PC-3 (cell line): ENCODE results near the gene CALHM6. TPM values are rescaled to one million over a fixed set of nuclear protein-coding genes. Genes with fewer than 3 reads are reported as not detected.

ENCODE experiments used
- ATAC-seq: fragments of 200-7000 bp; cut with Tn5 transposase; 2 replicates; pipeline ENCODE4 v1.9.1; 2020; ENCODE audit warnings: mild to moderate bottlenecking, moderate library complexity
- BruUV-seq: library from RNA; stranded (reverse); fragments of 400-500 nt; replicated peaks from 2 replicates; lab custom pipeline; 2021; lab: Mats Ljungman, UMichigan
- CTCF ChIA-PET: fragments of 300-600 bp; sonication (Branson Sonifier 250); formaldehyde crosslinking; loops from one replicate; lab custom pipeline; 2022; ENCODE audit warnings: antibody characterized with exemption; lab: Charles Lee
- POLR2A ChIA-PET: fragments of 300-600 bp; sonication (Branson Sonifier 250); formaldehyde crosslinking; loops from one replicate; lab custom pipeline; 2022; ENCODE audit warnings: antibody characterized with exemption; ENCODE audit not compliant: unreplicated experiment; lab: Charles Lee
- DNase-seq: peaks from one replicate; pipeline ENCODE4 v3.0.0-alpha.2; 2015
- H2AFZ ChIP-seq: fragments of 300-600 bp; sonication (generic); 2 replicates; pipeline ENCODE4 v1.6.0; 2016; ENCODE audit warnings: antibody characterized with exemption, low read length
- H3F3A ChIP-seq: fragments of 300-600 bp; sonication (generic); one replicate; pipeline ENCODE4 v1.6.0; 2017; ENCODE audit warnings: antibody characterized with exemption, low read length, control low read depth, mild to moderate bottlenecking; ENCODE audit not compliant: unreplicated experiment
- H3K27ac ChIP-seq: fragments of 300-600 bp; sonication (generic); 2 replicates; pipeline ENCODE4 v1.5.1; 2016; ENCODE audit warnings: mild to moderate bottlenecking, low read length
- H3K27me3 ChIP-seq: fragments of 300-600 bp; sonication (generic); 2 replicates; pipeline ENCODE4 v1.6.1; 2016; ENCODE audit warnings: low read length, mixed read lengths
- H3K36me3 ChIP-seq: fragments of 300-600 bp; sonication (generic); 2 replicates; pipeline ENCODE4 v1.6.1; 2016; ENCODE audit warnings: low read depth, mixed run types, low read length, mixed read lengths
- H3K4me1 ChIP-seq: fragments of 300-600 bp; sonication (generic); 2 replicates; pipeline ENCODE4 v1.5.1; 2016; ENCODE audit warnings: low read length; ENCODE audit not compliant: insufficient read depth
- H3K4me2 ChIP-seq: fragments of 300-600 bp; sonication (generic); 2 replicates; pipeline ENCODE4 v1.6.0; 2016; ENCODE audit warnings: low read length
- H3K4me3 ChIP-seq: fragments of 300-600 bp; sonication (generic); 2 replicates; pipeline ENCODE4 v1.5.1; 2016; ENCODE audit warnings: mild to moderate bottlenecking, low read length, mixed read lengths
- H3K79me2 ChIP-seq: fragments of 300-600 bp; sonication (generic); 2 replicates; pipeline ENCODE4 v1.6.1; 2017; ENCODE audit warnings: low read length, mixed read lengths
- H3K9ac ChIP-seq: fragments of 300-600 bp; sonication (generic); 2 replicates; pipeline ENCODE4 v1.6.0; 2016; ENCODE audit warnings: mild to moderate bottlenecking, low read length
- H3K9me2 ChIP-seq: fragments of 300-600 bp; sonication (generic); replicated peaks from 2 replicates; pipeline ENCODE4 v1.6.1; 2016; ENCODE audit warnings: mixed run types, low read length, mixed read lengths
- H3K9me3 ChIP-seq: fragments of 300-600 bp; sonication (generic); 2 replicates; pipeline ENCODE4 v1.6.1; 2016; ENCODE audit warnings: low read length, mixed read lengths
- H4K20me1 ChIP-seq: fragments of 300-600 bp; sonication (generic); 2 replicates; pipeline ENCODE4 v1.6.1; 2016; ENCODE audit warnings: low read length, mixed read lengths
- CTCF ChIP-seq: fragments of 300-600 bp; sonication (generic); conservative IDR thresholded peaks from 2 replicates; pipeline ENCODE4 v1.5.1; 2017; ENCODE audit warnings: antibody characterized with exemption, low read depth, mild to moderate bottlenecking, low read length
- EZH2 ChIP-seq: fragments of 300-600 bp; sonication (generic); IDR thresholded peaks from one replicate; pipeline ENCODE4 v1.6.1; 2017; ENCODE audit warnings: antibody characterized with exemption, mild to moderate bottlenecking, low read length; ENCODE audit not compliant: unreplicated experiment
- EZH2phosphoT487 ChIP-seq: fragments of 300-600 bp; sonication (generic); IDR thresholded peaks from 2 replicates; pipeline ENCODE4 v1.6.1; 2018; ENCODE audit warnings: mild to moderate bottlenecking, antibody characterized with exemption, low read length, borderline replicate concordance
- intact Hi-C: fragments of 100-400 bp; cut with micrococcal nuclease; formaldehyde crosslinking; loops from 2 replicates; pipeline ENCODE4 v1.9.0; 2023
- total RNA-seq: library from RNA; depleted of rRNA; stranded (reverse); fragments of >200 nt; gene quantifications from 2 replicates; pipeline ENCODE4 v1.2.3, GENCODE V29; 2014

Gene CALHM6
- total RNA-seq, 1 experiment from 2014 or later = not detected

GRCh38 chr6:116452531-116452930 lies 8.6 kb upstream of the CALHM6 start:
- ChIA-PET CTCF (no interaction called here), POLR2A (no interaction called here)
- no TSS peak for BruUV-seq
- DNase-seq (no peak), ATAC-seq (no peak)
- TF ChIP-seq CTCF (no peak), EZH2phosphoT487 (no peak), EZH2 (no peak)
- Histone ChIP-seq H3K4me2 (no peak overlapping the region), H3K9me2 (no peaks in the 10 kb centered on the region), H3K4me1 (peaks cover 9% of the 10 kb centered on the region), H3K36me3 (no peaks in the 10 kb centered on the region), H3K9me3 (no peaks in the 10 kb centered on the region), H3K27ac (no peak overlapping the region), H3K27me3 (no peaks in the 10 kb centered on the region), H3K4me3 (no peak overlapping the region), H2AFZ (no peak overlapping the region), H3K79me2 (no peaks in the 10 kb centered on the region), H3K9ac (no peak overlapping the region), H3F3A (no peaks in the 10 kb centered on the region), H4K20me1 (no peaks in the 10 kb centered on the region)
- intact Hi-C loops = no loop called here

GRCh38 chr6:116456106-116456505 lies 5.1 kb upstream of the CALHM6 start:
- no peak overlapping the region for H3K4me2 ChIP-seq
- DNase-seq = no peak
- no peaks in the 10 kb centered on the region for H3F3A ChIP-seq
- no TSS peak for BruUV-seq
- no peak overlapping the region for H3K27ac ChIP-seq
- 0 out of 2 replicates have a peak, but pooled peaks cover 1% of the 10 kb centered on the region for H3K27me3 ChIP-seq
- no peaks in the 10 kb centered on the region for H4K20me1 ChIP-seq
- H3K9ac ChIP-seq = no peak overlapping the region
- no peak for ATAC-seq
- no peak overlapping the region for H3K4me3 ChIP-seq
- TF ChIP-seq CTCF = no peak
- no peak for TF ChIP-seq EZH2
- TF ChIP-seq EZH2phosphoT487 = no peak
- H3K4me1 ChIP-seq = no peaks in the 10 kb centered on the region; the same call in 1 of the 2 replicates
- no peaks in the 10 kb centered on the region for H3K9me3 ChIP-seq
- no peaks in the 10 kb centered on the region for H3K9me2 ChIP-seq
- ChIA-PET POLR2A (no interaction called here), CTCF (no interaction called here)
- no peaks in the 10 kb centered on the region for H3K79me2 ChIP-seq
- intact Hi-C loops = no loop called here
- no peaks in the 10 kb centered on the region for H3K36me3 ChIP-seq
- H2AFZ ChIP-seq = no peak overlapping the region

- TF ChIP-seq EZH2 (no peak), CTCF (no peak), EZH2phosphoT487 (no peak)
- DNase-seq (no peak), ATAC-seq (no peak)
- Histone ChIP-seq H3K27ac (no peak overlapping the region), H3K27me3 (0 out of 2 replicates have a peak, but pooled peaks cover 4% of the 10 kb centered on the region), H3K4me2 (no peak overlapping the region), H3K4me3 (no peak overlapping the region), H3K4me1 (no peaks in the 10 kb centered on the region), H4K20me1 (no peaks in the 10 kb centered on the region), H3K79me2 (no peaks in the 10 kb centered on the region), H3K9ac (no peak overlapping the region), H3K36me3 (no peaks in the 10 kb centered on the region), H2AFZ (no peak overlapping the region), H3K9me3 (no peaks in the 10 kb centered on the region), H3K9me2 (no peaks in the 10 kb centered on the region), H3F3A (no peaks in the 10 kb centered on the region)
- CTCF ChIA-PET = no interaction called here
- intact Hi-C loops = no loop called here
- no TSS peak for BruUV-seq
- POLR2A ChIA-PET = no interaction called here
These were observed 4.2 kb upstream of the CALHM6 start for GRCh38 chr6:116456927-116457326.
